Stimulated activated CD4-positive, alpha-beta T cell treated with anti-CD3 and anti-CD28 coated beads, Interleukin-4, amount 100 ng/mL, for 4 hours (primary cell): ENCODE results near the gene PKM.
"Not testable (repeated sequence)": the region's sequence is repeated elsewhere in the genome, so short reads cannot be mapped to it uniquely, and the experiment has no call there.

ENCODE experiments used
- DNase-seq, 2 experiments: peaks; one replicate each; pipeline ENCODE4 v3.0.0-alpha.2; 2020

The PKM gene

DNA sequence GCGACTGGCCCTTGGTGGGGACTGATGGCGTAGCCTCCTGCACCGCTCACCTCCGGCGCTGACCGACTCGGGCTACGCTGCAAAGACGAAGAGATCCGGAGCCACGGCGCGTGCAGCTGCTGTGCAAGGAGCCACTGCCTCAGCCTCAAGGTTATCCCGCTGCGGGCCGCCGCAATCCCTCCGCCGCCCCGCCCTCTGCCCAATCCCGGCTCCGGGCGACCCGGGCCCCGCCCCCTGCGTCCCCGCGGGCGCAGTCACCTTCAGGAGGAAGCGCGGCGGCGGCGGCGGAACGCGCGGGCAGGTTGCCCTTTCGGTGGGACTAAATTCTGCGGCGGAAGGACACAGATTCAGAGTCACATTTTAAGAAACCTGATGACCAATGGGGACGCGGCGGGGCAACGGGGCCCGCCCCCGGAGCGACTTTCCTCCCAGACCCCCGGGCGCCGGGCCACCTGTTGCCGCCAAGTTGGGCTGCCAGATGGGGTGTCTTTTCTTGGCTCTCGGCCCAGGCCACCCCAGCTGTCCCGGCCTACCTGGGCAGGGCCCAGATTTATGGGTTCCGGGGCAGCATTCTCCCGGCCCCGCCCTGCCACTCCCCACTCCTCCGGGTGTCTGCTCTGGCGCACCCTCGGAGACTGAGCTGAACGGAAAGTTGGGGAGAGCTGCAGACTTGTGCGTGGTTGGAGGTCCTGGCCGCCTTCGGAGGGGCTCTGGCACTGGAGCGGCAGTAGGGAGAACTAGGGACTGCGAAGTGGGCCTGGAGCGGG, at the start of gene PKM:
TSS of gene PKM (minus strand) at position 125 of the 767 bp plus-strand sequence. CDS start 12,093 bp downstream, outside the sequence.
- peak; percentile 95 to 98 for DNase-seq

- DNase-seq, result no peak
These were observed 49.8 kb upstream of the PKM start for GRCh38 chr15:72280751-72281150.

DNA sequence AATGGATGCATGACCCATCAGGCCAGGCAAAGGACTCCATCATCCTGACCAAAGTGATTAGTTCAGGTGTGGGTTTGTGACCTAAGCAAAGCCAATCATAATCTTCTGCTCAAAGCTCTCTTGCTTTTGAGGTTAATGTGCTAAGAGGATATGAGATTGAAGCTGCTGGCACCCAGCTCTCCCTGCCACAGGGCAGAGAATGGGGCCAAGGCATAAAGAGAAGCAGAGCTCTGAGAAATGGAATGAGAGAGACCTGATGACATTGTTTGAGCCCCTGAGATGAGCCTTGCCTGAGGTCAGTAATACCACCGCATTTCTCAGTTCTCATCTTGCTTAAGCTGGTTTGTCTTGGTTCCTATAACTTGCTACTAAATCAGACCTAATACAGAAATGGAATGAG, 47.7 kb upstream of the PKM start:
- no peak for DNase-seq

DNA sequence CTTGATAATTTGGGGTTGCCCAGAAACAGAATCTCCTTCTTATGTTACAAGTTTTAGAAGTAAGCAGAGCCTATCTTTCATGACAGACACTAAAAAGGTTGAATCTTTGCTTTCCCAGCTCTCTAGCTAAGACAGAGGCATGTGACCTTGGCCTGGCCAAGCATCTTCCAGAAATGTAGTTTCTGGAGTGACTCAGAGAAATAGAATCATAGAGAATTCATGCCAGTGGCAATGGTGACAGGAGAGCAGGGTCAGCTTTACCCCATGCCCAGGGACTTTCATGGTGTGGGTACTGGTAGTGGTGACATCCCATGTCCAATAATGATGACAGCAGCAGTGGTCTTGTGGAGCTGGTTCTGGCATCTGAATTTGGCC, 45.3 kb upstream of the PKM start:
- DNase-seq, result no peak

DNA sequence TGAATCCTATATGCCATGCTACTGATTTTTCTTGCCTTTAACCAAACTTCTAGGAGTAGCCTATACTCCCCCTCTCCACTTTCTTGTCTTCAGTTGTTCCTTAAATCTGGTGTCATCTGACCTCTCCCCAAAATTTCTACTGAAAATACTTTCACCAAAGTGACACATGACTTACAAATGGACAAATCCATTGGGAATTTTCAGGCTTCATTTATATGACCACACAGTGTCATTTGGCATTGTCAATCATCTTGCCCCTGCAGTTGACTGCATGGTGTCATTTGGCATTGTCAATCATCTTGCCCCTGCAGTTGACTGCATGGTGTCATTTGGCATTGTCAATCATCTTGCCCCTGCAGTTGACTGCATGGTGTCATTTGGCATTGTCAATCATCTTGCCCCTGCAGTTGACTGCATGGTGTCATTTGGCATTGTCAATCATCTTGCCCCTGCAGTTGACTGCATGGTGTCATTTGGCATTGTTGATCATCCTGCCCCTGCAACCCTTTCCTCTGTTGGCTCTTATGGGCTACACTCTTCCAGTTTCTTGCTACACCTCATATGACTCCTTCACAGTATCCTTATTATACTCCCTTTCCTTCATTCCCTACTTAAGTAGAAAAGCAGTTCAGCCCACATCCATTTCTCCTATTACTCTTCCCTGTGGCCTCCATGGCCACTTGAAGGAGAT, 44.8 kb upstream of the PKM start:
- DNase-seq, result not testable (repeated sequence)

GRCh38 chr15:72272997-72273352, 42.0 kb upstream of the PKM start:
- DNase-seq, result no peak

DNA sequence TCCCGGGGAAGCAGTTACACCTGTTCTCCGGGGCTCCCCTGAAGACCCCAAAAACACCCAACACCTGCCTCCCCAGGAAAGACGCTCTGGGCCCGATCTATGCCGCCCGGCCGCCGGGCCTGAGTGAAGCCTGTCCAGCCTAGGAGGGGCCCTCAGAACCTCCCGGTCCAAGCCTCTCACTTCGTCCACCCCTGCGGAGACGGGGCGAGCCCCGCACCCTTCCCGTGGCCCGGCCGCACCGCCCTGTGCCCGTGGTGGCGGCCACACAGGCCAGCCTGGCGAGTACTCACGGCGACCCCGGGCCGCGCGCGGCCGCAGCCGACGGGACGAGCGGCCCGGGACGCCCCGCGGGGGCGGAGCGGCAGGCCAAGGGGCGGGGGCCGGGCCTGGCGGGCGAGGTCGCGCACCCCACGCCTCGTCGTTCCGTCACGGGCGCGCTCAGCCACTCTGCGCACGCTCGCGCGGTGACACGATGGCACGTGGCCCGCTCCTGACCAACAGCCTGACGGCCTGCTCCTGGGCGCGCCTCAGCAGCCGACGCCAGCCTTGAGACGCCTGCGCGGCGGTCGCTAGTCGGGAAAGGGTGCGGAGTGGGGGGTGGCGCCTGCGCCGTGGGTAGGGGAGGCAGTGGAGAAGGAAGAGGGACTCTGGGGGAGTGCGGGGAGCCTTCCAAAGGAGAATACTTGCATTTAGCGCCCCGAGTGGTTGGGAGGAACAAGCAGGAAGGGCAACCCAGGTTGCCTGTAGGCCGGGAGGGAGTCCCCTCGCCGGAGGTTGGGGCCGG, 41.4 kb upstream of the PKM start, which contains the start of gene PARP6:
TSS of gene PARP6 (minus strand) at position 342 of the 784 bp plus-strand sequence. CDS start 5,077 bp downstream, outside the sequence.
- peak; percentile 96 to 99 for DNase-seq

GRCh38 chr15:72271895-72272212, 40.9 kb upstream of the PKM start:
- peak in 1 of 2 experiments; percentile 9 for DNase-seq

DNA sequence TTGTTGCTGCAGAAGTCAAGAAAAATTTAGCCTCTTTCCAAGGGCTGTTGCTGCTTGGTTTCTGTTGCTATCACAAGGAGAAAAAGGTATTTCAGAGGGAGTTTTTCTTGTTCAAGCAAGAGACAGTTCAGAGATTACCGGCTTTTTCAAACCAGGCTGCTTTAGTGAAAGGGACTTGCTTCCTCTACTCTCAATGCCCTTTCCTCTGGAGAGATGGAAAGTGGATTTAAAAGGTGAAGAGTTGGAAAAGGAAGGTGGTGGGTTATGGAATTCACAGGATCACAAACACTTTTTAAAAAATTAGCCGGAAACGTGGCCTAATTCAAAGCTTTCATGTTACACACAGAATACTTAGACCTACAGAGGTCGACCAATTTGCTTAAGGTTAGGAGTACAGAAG, 40.2 kb upstream of the PKM start:
- DNase-seq, result no peak

DNA sequence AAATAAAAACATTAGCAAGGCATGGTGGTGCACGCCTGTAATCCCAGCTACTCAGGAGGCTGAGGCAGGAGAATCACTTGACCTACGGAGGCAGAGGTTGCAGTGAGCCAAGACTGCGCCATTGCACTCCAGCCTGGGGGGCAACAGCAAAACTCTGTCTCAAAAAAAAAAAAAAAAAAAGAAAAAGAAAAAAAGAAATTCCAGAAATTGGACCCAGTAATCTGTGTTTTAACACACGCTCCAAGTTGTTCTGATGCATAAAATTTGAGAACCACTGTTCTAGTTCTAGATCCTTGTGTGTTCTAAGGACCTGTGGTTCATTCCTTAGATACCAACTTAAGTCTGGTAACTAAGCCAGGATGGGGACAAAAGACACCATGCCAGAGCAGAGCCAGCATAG, 38.7 kb upstream of the PKM start:
- DNase-seq, result no peak

DNA sequence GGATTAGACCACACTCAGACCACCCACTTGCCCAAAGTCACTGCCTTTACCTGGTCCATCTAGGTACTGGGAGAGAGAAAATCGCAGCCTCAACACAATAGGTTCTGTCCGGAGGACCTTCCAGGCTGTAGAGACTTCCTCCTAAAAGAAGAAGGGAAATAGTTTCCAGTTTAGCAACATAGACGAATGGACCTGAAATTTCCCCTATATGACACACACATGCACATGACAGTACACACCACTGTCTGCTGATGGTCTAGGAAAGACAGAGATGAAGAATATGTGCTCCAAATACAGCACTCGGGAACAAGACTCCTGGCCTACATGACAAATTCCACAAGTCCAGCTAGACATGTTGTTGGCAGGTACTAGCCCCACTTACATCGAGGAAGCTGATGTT, 34.0 kb upstream of the PKM start:
- DNase-seq, result no peak

- DNase-seq, result no peak
These were observed 21.8 kb upstream of the PKM start for GRCh38 chr15:72252663-72253299.

GRCh38 chr15:72249142-72249810, 18.3 kb upstream of the PKM start:
- DNase-seq, result no peak

DNA sequence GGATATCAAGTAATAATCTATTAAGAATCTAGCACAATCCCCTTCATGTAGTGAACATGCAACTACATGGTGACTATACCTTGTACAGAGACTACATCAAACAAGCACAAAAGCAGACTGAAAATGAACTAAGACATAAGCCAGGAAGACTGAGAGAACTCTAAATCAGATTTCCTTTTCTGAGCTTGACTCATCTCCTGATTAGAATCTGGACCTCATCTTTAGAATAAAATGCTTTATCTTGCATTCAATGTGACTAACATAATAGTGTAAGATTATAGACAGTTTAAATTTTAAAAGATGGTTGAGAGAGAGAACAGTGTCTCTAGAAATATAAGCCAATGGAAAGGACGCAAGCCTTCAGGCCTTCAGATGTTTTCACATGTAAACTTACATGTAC, 17.5 kb upstream of the PKM start:
- DNase-seq, result no peak

DNA sequence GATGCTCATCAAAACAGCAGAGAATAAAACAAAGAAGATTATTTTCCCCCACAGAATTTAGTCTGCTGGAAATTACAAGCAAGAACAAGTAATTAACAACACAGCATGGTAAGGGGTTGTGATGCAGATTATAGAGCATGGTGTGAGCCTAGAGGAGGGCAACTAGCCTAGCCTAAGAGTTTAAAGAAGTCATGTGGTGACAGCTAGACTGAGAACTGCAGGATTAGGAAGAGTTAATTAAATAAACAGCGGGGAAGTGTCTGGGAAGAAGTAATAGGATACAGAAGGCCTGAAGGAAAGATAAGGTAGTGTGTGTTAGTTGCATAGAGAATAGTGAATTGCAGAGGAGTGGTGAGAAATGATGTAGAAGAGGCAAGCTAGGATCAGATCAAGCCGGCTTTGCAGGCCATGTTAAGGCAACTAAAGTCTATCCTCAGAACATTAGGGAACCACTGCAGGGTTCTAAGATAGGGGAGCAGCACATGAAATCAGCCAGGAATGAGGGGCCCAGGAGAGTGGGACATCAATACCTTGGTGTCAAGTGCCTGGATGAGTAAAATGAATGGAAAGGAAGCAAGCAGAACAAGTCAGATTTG, 11.9 kb upstream of the PKM start:
- DNase-seq, result no peak

- no peak for DNase-seq
These were observed 8.7 kb upstream of the PKM start for GRCh38 chr15:72239652-72240051.

DNA sequence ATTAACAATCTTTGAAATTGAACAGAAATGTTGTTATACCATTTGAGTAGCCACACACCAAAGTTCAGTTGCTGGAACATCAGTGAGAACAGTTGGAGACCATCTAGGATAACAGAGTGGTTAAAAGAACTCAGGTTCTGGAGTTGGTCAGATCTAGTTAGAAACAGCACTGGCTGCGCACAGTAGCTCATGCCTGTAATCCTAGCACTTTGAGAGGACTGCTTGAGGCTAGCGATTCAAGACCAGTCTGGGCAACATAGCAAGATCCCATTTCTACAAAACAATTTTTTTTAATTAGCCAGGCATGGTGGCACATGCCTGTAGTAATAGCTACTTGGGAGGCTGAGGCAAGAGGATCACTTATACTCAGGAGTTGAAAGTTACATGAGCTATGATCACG, 7.6 kb upstream of the PKM start:
- no peak for DNase-seq

DNA sequence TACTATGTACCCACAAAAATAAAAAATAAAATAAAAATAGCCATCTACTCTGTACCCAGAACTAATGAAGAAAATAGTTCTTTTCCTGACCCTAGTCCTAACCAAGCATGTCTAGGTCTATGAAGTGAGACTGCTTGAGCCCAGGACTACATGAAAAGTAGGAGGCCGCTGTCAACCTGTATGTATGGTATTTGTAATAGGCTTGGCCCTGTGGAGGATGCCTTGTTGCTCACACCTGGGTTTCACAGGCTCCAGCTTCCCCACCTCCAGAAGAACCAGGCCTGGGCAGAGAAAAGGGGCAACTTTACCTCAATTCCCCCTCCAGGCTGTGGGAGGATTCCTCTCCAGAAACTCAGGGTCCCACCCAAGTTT, 6.8 kb upstream of the PKM start:
- DNase-seq, result no peak

- peak; percentile 52 to 79 for DNase-seq
These were observed 6.3 kb upstream of the PKM start for GRCh38 chr15:72237029-72237852.

DNA sequence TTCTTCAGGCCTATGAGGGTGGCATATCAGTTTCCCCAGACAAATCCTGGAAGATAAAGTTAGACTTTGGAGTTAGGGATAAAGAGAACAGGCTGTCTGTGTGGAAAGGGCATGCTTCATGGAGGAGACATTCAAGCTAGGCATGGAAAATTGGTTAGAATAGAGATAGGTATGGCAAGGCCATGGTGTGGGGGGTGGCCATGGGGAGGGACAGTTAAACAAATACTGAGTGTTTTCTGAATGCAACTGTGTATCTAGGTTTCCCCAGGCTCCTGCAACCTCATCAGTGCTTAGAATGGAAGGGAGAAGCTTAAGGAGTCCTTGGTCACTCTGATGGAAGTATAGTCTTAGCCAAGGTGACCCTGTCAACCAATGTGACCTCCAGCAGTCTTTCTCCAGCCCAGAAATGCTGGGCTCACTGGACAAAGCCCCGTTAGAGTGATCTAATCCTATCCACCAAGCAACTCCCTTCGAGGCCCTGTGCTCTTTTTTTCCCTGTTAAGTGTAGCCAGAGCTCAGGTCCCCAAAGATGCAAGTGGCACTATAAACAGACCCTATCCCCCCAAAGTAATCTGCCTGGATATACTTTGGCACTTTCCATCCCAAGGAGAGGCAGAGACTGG, 5.5 kb upstream of the PKM start:
- DNase-seq, result no peak

- no peak for DNase-seq
These were observed 4.3 kb upstream of the PKM start for GRCh38 chr15:72235298-72235697.
